ENCODE measurements around the gene INPP5E.

Gene INPP5E

DNA sequence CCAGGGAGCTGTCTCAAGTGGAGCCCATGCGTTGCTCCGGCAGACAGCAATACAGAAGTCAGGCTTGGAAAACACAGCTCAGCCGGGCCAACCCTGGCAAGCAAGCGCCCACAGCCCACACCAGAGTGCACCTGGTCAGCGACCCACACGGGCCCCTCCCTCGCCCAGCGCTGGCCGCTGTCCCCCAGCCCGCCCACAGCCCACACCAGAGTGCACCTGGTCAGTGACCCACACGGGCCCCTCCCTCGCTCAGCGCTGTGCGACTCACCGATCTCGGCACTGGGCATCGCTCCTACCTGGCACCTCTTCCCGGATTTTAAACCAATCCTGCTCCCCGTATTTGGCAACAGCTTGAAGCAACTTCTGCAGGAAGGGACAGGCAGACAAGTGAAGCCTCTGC lies 52.4 kb downstream of the INPP5E start:
- Histone ChIP-seq H3K36me3 (replicated peaks; ENCODE audit: insufficient read depth, low read length) (peaks cover 3% of the 10 kb centered on the region; the same call in 1 of the 2 replicates), H3K4me1 (ENCODE audit: low read length) (no peaks in the 10 kb centered on the region), H3K9me2 (replicated peaks; ENCODE audit: insufficient read depth, low read length) (no peaks in the 10 kb centered on the region), H3K79me2 (ENCODE audit: low read length) (no peaks in the 10 kb centered on the region), H3K4me3 (ENCODE audit: low read length) (no peak overlapping the region), H2AFZ (ENCODE audit: low read length) (no peak overlapping the region), H3F3A (ENCODE audit: insufficient read depth, low read length) (no peaks in the 10 kb centered on the region), H3K9ac (ENCODE audit: low read length) (no peak overlapping the region), H3K9me3 (replicated peaks; ENCODE audit: insufficient read depth, low read length) (no peaks in the 10 kb centered on the region), H3K4me2 (ENCODE audit: low read depth, low read length) (no peak overlapping the region), H4K20me1 (ENCODE audit: insufficient read depth, low read length) (no peaks in the 10 kb centered on the region), H3K27ac (ENCODE audit: low read length) (no peak overlapping the region), H3K27me3 (replicated peaks; ENCODE audit: insufficient read depth, low read length) (no peaks in the 10 kb centered on the region)
- TF ChIP-seq EZH2 (optimal IDR thresholded peaks at IDR 0.05; ENCODE audit: low read depth, low read length) (no peak), EZH2phosphoT487 (IDR thresholded peaks at IDR 0.05; ENCODE audit: low read length) (no peak)
- TF ChIP-seq, protein P1, sequence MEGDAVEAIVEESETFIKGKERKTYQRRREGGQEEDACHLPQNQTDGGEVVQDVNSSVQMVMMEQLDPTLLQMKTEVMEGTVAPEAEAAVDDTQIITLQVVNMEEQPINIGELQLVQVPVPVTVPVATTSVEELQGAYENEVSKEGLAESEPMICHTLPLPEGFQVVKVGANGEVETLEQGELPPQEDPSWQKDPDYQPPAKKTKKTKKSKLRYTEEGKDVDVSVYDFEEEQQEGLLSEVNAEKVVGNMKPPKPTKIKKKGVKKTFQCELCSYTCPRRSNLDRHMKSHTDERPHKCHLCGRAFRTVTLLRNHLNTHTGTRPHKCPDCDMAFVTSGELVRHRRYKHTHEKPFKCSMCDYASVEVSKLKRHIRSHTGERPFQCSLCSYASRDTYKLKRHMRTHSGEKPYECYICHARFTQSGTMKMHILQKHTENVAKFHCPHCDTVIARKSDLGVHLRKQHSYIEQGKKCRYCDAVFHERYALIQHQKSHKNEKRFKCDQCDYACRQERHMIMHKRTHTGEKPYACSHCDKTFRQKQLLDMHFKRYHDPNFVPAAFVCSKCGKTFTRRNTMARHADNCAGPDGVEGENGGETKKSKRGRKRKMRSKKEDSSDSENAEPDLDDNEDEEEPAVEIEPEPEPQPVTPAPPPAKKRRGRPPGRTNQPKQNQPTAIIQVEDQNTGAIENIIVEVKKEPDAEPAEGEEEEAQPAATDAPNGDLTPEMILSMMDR (IDR thresholded peaks at IDR 0.05; ENCODE audit: low read length), result no peak
- DNase-seq, result no peak

DNA sequence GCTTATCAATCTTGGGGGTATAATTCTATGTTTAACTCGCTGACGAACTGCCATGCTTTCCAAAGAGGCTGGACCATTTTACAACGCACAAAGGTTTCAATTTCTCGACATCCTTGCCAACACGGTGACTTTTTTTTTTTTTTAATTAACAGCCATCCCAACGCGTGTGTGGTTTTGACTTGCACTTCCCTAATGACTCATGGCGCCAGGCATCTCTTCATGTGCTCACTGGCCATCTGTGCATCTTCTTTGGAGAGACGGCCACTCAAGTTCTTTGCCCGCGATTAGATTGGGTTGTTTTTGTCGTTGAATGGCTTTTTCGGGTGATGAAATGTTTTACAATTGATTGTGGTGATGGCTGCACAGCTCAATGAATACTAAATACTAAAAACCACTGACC lies 53.6 kb downstream of the INPP5E start:
- no peak overlapping the region for H2AFZ ChIP-seq (ENCODE audit: low read length)
- no peaks in the 10 kb centered on the region for H3K4me1 ChIP-seq (ENCODE audit: low read length)
- H3K9ac ChIP-seq (ENCODE audit: low read length), result no peak overlapping the region
- no peak overlapping the region for H3K4me2 ChIP-seq (ENCODE audit: low read depth, low read length)
- no peaks in the 10 kb centered on the region for H3K36me3 ChIP-seq (replicated peaks; ENCODE audit: insufficient read depth, low read length)
- H4K20me1 ChIP-seq (ENCODE audit: insufficient read depth, low read length), result no peaks in the 10 kb centered on the region
- TF ChIP-seq EZH2phosphoT487 (IDR thresholded peaks at IDR 0.05; ENCODE audit: low read length) (no peak), EZH2 (optimal IDR thresholded peaks at IDR 0.05; ENCODE audit: low read depth, low read length) (no peak)
- TF ChIP-seq, protein P1 (IDR thresholded peaks at IDR 0.05; ENCODE audit: low read length), result no peak
- no peaks in the 10 kb centered on the region for H3K9me3 ChIP-seq (replicated peaks; ENCODE audit: insufficient read depth, low read length)
- DNase-seq, result no peak
- no peak overlapping the region for H3K27ac ChIP-seq (ENCODE audit: low read length)
- no peaks in the 10 kb centered on the region for H3K79me2 ChIP-seq (ENCODE audit: low read length)
- no peaks in the 10 kb centered on the region for H3K9me2 ChIP-seq (replicated peaks; ENCODE audit: insufficient read depth, low read length)
- no peak overlapping the region for H3K4me3 ChIP-seq (ENCODE audit: low read length)
- no peaks in the 10 kb centered on the region for H3K27me3 ChIP-seq (replicated peaks; ENCODE audit: insufficient read depth, low read length)
- no peaks in the 10 kb centered on the region for H3F3A ChIP-seq (ENCODE audit: insufficient read depth, low read length)

DNA sequence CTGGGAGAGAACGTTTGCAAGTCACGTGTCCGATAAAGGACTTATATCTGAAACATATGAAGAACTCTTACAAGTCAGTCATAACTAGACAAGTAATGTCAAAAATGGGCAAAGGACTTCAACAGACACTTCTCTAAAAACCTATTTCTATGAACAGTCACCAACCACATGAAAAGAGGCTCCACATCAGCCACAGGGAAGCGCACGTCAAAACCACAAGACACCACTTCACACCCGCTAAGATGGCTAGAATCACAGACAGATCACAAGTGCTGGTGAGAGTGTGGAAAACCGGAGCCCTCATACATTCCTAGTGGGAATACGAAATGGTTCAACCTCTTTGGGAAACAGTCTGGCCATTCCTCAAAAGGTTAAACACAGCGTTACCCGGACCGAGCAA lies 54.6 kb downstream of the INPP5E start:
- no peak for TF ChIP-seq EZH2 (optimal IDR thresholded peaks at IDR 0.05; ENCODE audit: low read depth, low read length)
- TF ChIP-seq, protein P1 (IDR thresholded peaks at IDR 0.05; ENCODE audit: low read length), result no peak
- no peak for TF ChIP-seq EZH2phosphoT487 (IDR thresholded peaks at IDR 0.05; ENCODE audit: low read length)
- Histone ChIP-seq H2AFZ (ENCODE audit: low read length) (no peak overlapping the region), H3K4me1 (ENCODE audit: low read length) (no peaks in the 10 kb centered on the region), H4K20me1 (ENCODE audit: insufficient read depth, low read length) (no peaks in the 10 kb centered on the region), H3K4me3 (ENCODE audit: low read length) (no peak overlapping the region), H3K27ac (ENCODE audit: low read length) (no peak overlapping the region), H3K27me3 (replicated peaks; ENCODE audit: insufficient read depth, low read length) (no peaks in the 10 kb centered on the region), H3K9me2 (replicated peaks; ENCODE audit: insufficient read depth, low read length) (no peaks in the 10 kb centered on the region), H3K9me3 (replicated peaks; ENCODE audit: insufficient read depth, low read length) (no peaks in the 10 kb centered on the region), H3K36me3 (replicated peaks; ENCODE audit: insufficient read depth, low read length) (no peaks in the 10 kb centered on the region), H3K4me2 (ENCODE audit: low read depth, low read length) (no peak overlapping the region), H3K9ac (ENCODE audit: low read length) (no peak overlapping the region), H3K79me2 (ENCODE audit: low read length) (no peaks in the 10 kb centered on the region), H3F3A (ENCODE audit: insufficient read depth, low read length) (no peaks in the 10 kb centered on the region)
- no peak for DNase-seq

All from MM.1S (cell line).